Chondrocyte (in vitro differentiated cells): ENCODE data around the gene ARHGEF19. TPM values are rescaled to one million over a fixed set of nuclear protein-coding genes. Genes with fewer than 3 reads are reported as not detected.
"Not testable (repeated sequence)": the region's sequence is repeated elsewhere in the genome, so short reads cannot be mapped to it uniquely, and the experiment has no call there.

Experiments used
- DNase-seq: peaks from one replicate; pipeline ENCODE4 v3.0.0; 2021; ENCODE audit warnings: mixed read lengths, low spot score
- H3K27ac Mint-ChIP-seq: one replicate; pipeline ENCODE4 v1.8.0; 2021; ENCODE audit warnings: mild to moderate bottlenecking, moderate library complexity, mixed read lengths; ENCODE audit not compliant: unreplicated experiment
- H3K27me3 Mint-ChIP-seq: 2 replicates; pipeline ENCODE4 v1.8.0; 2021; ENCODE audit warnings: low read depth, mixed read lengths
- H3K36me3 Mint-ChIP-seq: 2 replicates; pipeline ENCODE4 v1.8.0; 2021; ENCODE audit warnings: low read depth, mixed read lengths
- H3K4me1 Mint-ChIP-seq: 2 replicates; pipeline ENCODE4 v1.8.0; 2021; ENCODE audit warnings: low read depth, mild to moderate bottlenecking, mixed read lengths
- H3K4me3 Mint-ChIP-seq: one replicate; pipeline ENCODE4 v1.8.0; 2021; ENCODE audit warnings: mild to moderate bottlenecking, moderate library complexity, mixed read lengths; ENCODE audit not compliant: unreplicated experiment
- H3K9me3 Mint-ChIP-seq: 2 replicates; pipeline ENCODE4 v1.8.0; 2021; ENCODE audit warnings: low read depth, mixed read lengths
- CTCF ChIP-seq: fragments of 200-600 bp; sonication (generic); IDR thresholded peaks from 2 replicates; pipeline ENCODE4 v1.5.0; 2021; ENCODE audit warnings: antibody characterized with exemption, mild to moderate bottlenecking, moderate library complexity
- total RNA-seq: library from RNA; stranded (reverse); gene quantifications from 3 replicates; pipeline ENCODE4 v1.2.1, GENCODE V29; 2021

ARHGEF19 gene
- total RNA-seq, 1 donor from 2014 or later, result 16.1 TPM

DNA sequence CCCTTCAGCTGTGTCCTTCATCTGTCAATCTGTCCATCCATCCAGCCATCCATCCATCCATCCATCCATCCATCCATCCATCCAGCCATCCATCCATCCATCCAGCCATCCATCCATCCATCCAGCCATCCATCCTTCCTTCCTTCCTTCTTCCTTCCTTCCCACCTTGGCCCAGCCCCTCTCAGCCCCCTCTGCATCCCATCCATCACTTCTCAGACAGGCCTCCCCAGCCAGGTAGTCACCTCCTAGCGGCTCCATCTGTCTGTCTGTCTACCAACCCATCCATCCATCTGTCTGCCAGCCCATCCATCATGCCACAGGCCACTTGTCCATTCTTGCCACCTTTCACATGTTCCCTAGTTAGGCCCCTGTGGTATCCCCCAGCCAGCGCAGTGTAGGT is 46.3 kb downstream of the ARHGEF19 start:
- H3K9me3 Mint-ChIP-seq, result no peaks in the 10 kb centered on the region
- peaks cover 25% of the 10 kb centered on the region for H3K4me1 Mint-ChIP-seq
- H3K27me3 Mint-ChIP-seq, result no peaks in the 10 kb centered on the region
- DNase-seq, result no peak
- no peaks in the 10 kb centered on the region for H3K36me3 Mint-ChIP-seq
- TF ChIP-seq CTCF, result no peak
- no peak overlapping the region for H3K4me3 Mint-ChIP-seq
- H3K27ac Mint-ChIP-seq, result no peak overlapping the region

DNA sequence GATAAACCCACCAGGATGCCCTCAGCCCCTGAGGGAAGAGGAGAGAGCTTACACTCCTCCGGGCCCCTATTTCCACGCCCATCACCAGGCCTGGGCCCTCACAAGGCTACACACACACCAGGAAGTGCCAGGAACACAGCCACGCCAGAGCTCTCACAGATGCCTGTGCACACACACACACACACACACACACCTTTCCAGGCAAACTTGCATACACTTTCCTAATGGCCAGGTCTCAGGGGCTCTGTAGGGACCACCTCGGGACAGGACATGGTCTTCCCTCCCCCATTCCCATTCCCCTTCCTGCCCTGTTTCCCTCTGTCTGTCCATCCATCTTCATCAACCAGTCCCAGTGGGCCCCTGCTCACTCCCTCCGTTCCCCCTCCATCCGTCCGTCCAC is 46.9 kb downstream of the ARHGEF19 start:
- Mint-ChIP-seq H3K4me3 (no peak overlapping the region), H3K9me3 (no peaks in the 10 kb centered on the region), H3K27ac (no peak overlapping the region), H3K27me3 (no peaks in the 10 kb centered on the region), H3K4me1 (peaks cover 25% of the 10 kb centered on the region), H3K36me3 (no peaks in the 10 kb centered on the region)
- DNase-seq, result no peak
- no peak for TF ChIP-seq CTCF

GRCh38 chr1:16165073-16165364 is 47.4 kb downstream of the ARHGEF19 start:
- H3K27me3 Mint-ChIP-seq, result no peaks in the 10 kb centered on the region
- H3K4me3 Mint-ChIP-seq, result no peak overlapping the region
- no peak for DNase-seq
- H3K9me3 Mint-ChIP-seq, result no peaks in the 10 kb centered on the region
- TF ChIP-seq CTCF, result no peak
- no peaks in the 10 kb centered on the region for H3K36me3 Mint-ChIP-seq
- peaks cover 25% of the 10 kb centered on the region for H3K4me1 Mint-ChIP-seq
- H3K27ac Mint-ChIP-seq, result peak overlapping the region; percentile 87

DNA sequence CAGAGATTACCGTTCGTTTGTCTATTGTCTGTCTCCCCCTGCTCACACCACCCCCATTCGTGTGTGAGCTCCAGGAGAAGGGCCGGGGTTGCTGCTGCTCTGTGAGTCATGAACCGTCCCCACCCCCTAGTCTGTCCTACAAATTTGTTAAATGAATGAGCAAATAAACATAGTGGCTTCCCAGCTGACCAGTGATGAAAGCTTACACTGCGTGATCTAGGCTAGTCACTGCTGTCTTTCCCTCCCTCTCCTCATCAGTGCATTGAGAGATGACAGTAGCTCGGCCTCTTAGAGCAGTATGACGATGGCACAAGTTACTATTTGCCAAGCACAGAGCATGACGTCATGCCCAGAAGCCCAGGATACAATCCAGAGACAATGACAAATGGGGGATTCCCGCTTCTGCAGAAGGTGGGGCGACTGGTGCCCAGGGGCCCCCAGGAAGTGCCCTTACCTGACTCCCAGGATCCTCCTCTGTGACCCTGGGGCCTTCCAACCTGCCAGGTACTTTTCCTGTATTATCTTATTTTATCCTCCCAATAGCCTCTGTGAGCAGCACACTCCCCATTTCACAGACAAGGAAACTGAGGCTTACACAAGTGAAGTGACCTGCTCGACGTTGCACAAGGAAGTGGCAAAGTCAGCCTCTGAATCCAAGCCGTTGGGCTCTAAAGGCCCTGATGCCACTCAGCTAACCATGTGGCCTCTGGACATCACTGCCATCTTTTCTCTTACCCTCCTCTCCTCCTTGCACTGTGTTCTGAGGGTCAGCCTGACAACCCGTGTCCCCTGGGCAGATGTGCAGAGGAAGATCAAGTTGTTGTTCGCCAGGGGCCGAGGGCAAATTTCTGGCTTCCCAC is 48.0 kb downstream of the ARHGEF19 start:
- DNase-seq, result no peak
- no peak for TF ChIP-seq CTCF
- H3K36me3 Mint-ChIP-seq, result no peaks in the 10 kb centered on the region
- no peaks in the 10 kb centered on the region for H3K9me3 Mint-ChIP-seq
- no peaks in the 10 kb centered on the region for H3K27me3 Mint-ChIP-seq
- H3K27ac Mint-ChIP-seq, result peak overlapping the region; percentile 87
- H3K4me3 Mint-ChIP-seq, result no peak overlapping the region
- H3K4me1 Mint-ChIP-seq, result peaks cover 25% of the 10 kb centered on the region

DNA sequence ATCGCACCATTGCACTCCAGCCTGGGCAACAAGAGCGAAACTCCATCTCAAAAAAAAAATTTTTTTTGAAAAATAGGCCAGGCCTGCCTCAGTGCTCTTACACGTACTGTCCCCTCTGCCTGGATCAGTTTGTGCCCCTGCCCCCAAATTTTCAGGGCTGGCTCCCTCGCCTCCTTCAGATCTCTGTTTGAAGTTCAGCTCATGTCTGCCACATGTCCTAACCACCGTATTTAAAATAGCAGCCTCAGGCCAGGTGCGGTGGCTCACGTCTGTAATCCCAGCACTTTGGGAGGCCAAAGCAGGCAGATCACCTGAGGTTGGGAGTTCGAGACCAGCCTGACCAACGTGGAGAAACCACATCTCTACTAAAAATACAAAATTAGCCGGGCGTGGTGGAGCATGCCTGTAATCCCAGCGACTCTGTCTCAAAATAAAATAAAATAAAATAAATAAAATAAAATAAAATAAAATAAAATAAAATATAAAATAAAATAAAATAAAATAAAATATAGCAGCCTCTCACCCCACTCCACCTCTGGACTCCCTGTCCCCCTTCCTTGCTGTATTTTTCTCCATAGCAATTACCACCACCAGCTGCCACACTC is 48.7 kb downstream of the ARHGEF19 start:
- H3K27me3 Mint-ChIP-seq, DNase-seq, H3K36me3 Mint-ChIP-seq, H3K9me3 Mint-ChIP-seq, H3K4me3 Mint-ChIP-seq: not testable (repeated sequence)
- Mint-ChIP-seq H3K27ac (peak overlapping the region; percentile 87), H3K4me1 (peaks cover 23% of the 10 kb centered on the region)
